HCT116 (cell line): Measurements from ENCODE around the gene MIF4GD. TPM values are rescaled to one million over a fixed set of nuclear protein-coding genes. Genes with fewer than 3 reads are reported as not detected.

ENCODE experiments used
- ATAC-seq: fragments of 200-7000 bp; cut with Tn5 transposase; 2 replicates; pipeline ENCODE4 v1.9.1; 2020; ENCODE audit warnings: mild to moderate bottlenecking, moderate library complexity
- BruUV-seq: library from RNA; stranded (reverse); fragments of 400-500 nt; replicated peaks from 2 replicates; lab custom pipeline; 2021; lab: Mats Ljungman, UMichigan
- CTCF ChIA-PET: fragments of 300-600 bp; sonication (Branson Sonifier 250); formaldehyde crosslinking; loops from one replicate; lab custom pipeline; 2021; ENCODE audit warnings: antibody characterized with exemption; lab: Charles Lee
- POLR2A ChIA-PET: fragments of 300-600, 350-600 bp; sonication (Branson Sonifier 250); formaldehyde crosslinking; loops from one replicate; lab custom pipeline; 2021; ENCODE audit warnings: antibody characterized with exemption; lab: Charles Lee
- RAD21 ChIA-PET, 2 experiments: fragments of 300-600 bp; sonication (Branson Sonifier 250); formaldehyde crosslinking; loops; one replicate each; lab custom pipeline; 2023; ENCODE audit warnings: low total read pairs in 2 of 2; ENCODE audit not compliant: uncharacterized antibody in 2 of 2, unreplicated experiment in 2 of 2, low non-redundant PET in 1 of 2; lab: Charles Lee
- DNase-seq: peaks from one replicate; pipeline ENCODE4 v3.0.0-alpha.2; 2010; ENCODE audit warnings: low read depth, low spot score
- H2AFZ ChIP-seq: fragments of 200-600 bp; shearing (Covaris generic), sonication (generic); 2 replicates; pipeline ENCODE4 v1.6.1; 2017; ENCODE audit warnings: low read depth, mixed run types, mixed read lengths, antibody characterized with exemption, low read length; ENCODE audit not compliant: poor library complexity, severe bottlenecking
- H3K27ac ChIP-seq: 2 replicates; pipeline ENCODE4 v1.5.1; 2012; ENCODE audit warnings: low read depth, low read length
- H3K27me3 ChIP-seq: fragments of 200-600 bp; sonication (generic); 2 replicates; pipeline ENCODE4 v1.6.1; 2016; ENCODE audit warnings: mixed run types, low read length, mixed read lengths; ENCODE audit not compliant: insufficient read depth
- H3K36me3 ChIP-seq, 2 experiments: fragments of 200-500 bp in 1 of 2; fragments of 200-600 bp in 1 of 2; sonication (Bioruptor generic) in 1 of 2; sonication (generic) in 1 of 2; 2 replicates each; pipeline versions ENCODE4 v1.5.1 to v1.6.1; 2014 to 2016; ENCODE audit warnings: low read length in 2 of 2, inconsistent platforms in 1 of 2, mixed read lengths in 1 of 2, mixed run types in 1 of 2; ENCODE audit not compliant: insufficient read depth in 2 of 2, control insufficient read depth in 1 of 2
- H3K4me1 ChIP-seq, 2 experiments: fragments of 200-600 bp in 1 of 2; sonication (generic) in 1 of 2; 2 replicates each; pipeline versions ENCODE4 v1.5.1 to v1.6.1; 2012 to 2017; ENCODE audit warnings: low read length in 2 of 2, inconsistent platforms in 1 of 2, mild to moderate bottlenecking in 1 of 2, mixed read lengths in 1 of 2, mixed run types in 1 of 2, moderate library complexity in 1 of 2; ENCODE audit not compliant: insufficient read depth in 2 of 2, control insufficient read depth in 1 of 2
- H3K4me2 ChIP-seq: fragments of 200-600 bp; sonication (generic); 2 replicates; pipeline ENCODE4 v1.6.1; 2017; ENCODE audit warnings: mixed run types, low read length, mixed read lengths
- H3K4me3 ChIP-seq, 2 experiments: fragments of 200-600 bp in 1 of 2; sonication (generic) in 1 of 2; replicated peaks in 1 of 2; 2 replicates each; pipeline ENCODE4 v1.5.1; 2011 to 2016; ENCODE audit warnings: low read length in 2 of 2, control low read depth in 1 of 2, low read depth in 1 of 2, mild to moderate bottlenecking in 1 of 2, mixed read lengths in 1 of 2, mixed run types in 1 of 2
- H3K79me2 ChIP-seq: fragments of 200-600 bp; sonication (generic); 2 replicates; pipeline ENCODE4 v1.6.1; 2017; ENCODE audit warnings: mild to moderate bottlenecking, mixed run types, low read length, moderate library complexity, mixed read lengths; ENCODE audit not compliant: insufficient read depth
- H3K9ac ChIP-seq: fragments of 200-600 bp; sonication (generic); 2 replicates; pipeline ENCODE4 v1.6.1; 2016; ENCODE audit warnings: low read length, mixed read lengths
- H3K9me2 ChIP-seq: fragments of 200-600 bp; sonication (generic), shearing (Covaris generic); 2 replicates; pipeline ENCODE4 v1.6.1; 2017; ENCODE audit warnings: mixed run types, mild to moderate bottlenecking, moderate library complexity; ENCODE audit not compliant: insufficient read depth
- H3K9me3 ChIP-seq, 2 experiments: fragments of 200-500 bp in 1 of 2; fragments of 200-600 bp in 1 of 2; sonication (Bioruptor generic) in 1 of 2; sonication (generic) in 1 of 2; 2 replicates each; pipeline ENCODE4 v1.6.1; 2014 to 2017; ENCODE audit warnings: low read length in 2 of 2, mixed read lengths in 2 of 2, inconsistent platforms in 1 of 2, low read depth in 1 of 2, mild to moderate bottlenecking in 1 of 2, mixed run types in 1 of 2, moderate library complexity in 1 of 2; ENCODE audit not compliant: control insufficient read depth in 1 of 2, insufficient read depth in 1 of 2
- H4K20me1 ChIP-seq: fragments of 200-600 bp; sonication (generic), shearing (Covaris generic); 2 replicates; pipeline ENCODE4 v1.6.1; 2017; ENCODE audit warnings: mixed run types, mild to moderate bottlenecking, moderate library complexity; ENCODE audit not compliant: insufficient read depth
- CEBPB ChIP-seq: IDR thresholded peaks from 2 replicates; pipeline ENCODE4 v1.6.1; 2012; ENCODE audit warnings: low read depth
- EGR1 ChIP-seq: IDR thresholded peaks from 2 replicates; pipeline ENCODE4 v1.6.1; 2012; ENCODE audit warnings: low read depth
- EZH2phosphoT487 ChIP-seq: fragments of 200-600 bp; IDR thresholded peaks from 2 replicates; pipeline ENCODE4 v1.6.1; 2018; ENCODE audit warnings: antibody characterized with exemption, borderline replicate concordance
- FOSL1 ChIP-seq: IDR thresholded peaks from 2 replicates; pipeline ENCODE4 v1.6.1; 2012; ENCODE audit warnings: low read depth
- SIN3A ChIP-seq: IDR thresholded peaks from 2 replicates; pipeline ENCODE4 v1.6.1; 2012; ENCODE audit warnings: low read depth
- SP1 ChIP-seq: IDR thresholded peaks from 2 replicates; pipeline ENCODE4 v1.6.1; 2012; ENCODE audit warnings: low read depth
- YY1 ChIP-seq: IDR thresholded peaks from 2 replicates; pipeline ENCODE4 v1.6.1; 2011; ENCODE audit warnings: low read length, low read depth, moderate library complexity, mild to moderate bottlenecking; ENCODE audit not compliant: insufficient replicate concordance; ENCODE audit errors: extremely low read depth
- ZFX ChIP-seq: fragments of 450-650 bp; IDR thresholded peaks from 2 replicates; pipeline ENCODE4 v1.6.1; 2017
- ZNF274 ChIP-seq: fragments of 200-500 bp; sonication (Bioruptor generic); IDR thresholded peaks from 2 replicates; pipeline ENCODE4 v1.6.1; 2014; ENCODE audit warnings: mild to moderate bottlenecking, low read depth, low read length, inconsistent platforms
- intact Hi-C: fragments of 100-400 bp; cut with micrococcal nuclease; formaldehyde crosslinking; loops from 2 replicates; pipeline ENCODE4 v1.10.0; 2022
- total RNA-seq: library from RNA; stranded (reverse); gene quantifications from one replicate; pipeline ENCODE4 v1.2.1, GENCODE V29; 2021; ENCODE audit not compliant: unreplicated experiment
- TF ChIP-seq, protein P1 (sequence below), 3 experiments: fragments of 200-600 bp in 1 of 3; sonication (generic) in 1 of 3; IDR thresholded peaks in 2 of 3; conservative IDR thresholded peaks in 1 of 3; 2 replicates each; pipeline ENCODE4 v1.5.1; 2012 to 2017; ENCODE audit warnings: low read depth in 2 of 3, low read length in 2 of 3, antibody characterized with exemption in 1 of 3, borderline replicate concordance in 1 of 3, control low read depth in 1 of 3, mild to moderate bottlenecking in 1 of 3, mixed read lengths in 1 of 3, mixed run types in 1 of 3, moderate library complexity in 1 of 3; ENCODE audit not compliant: insufficient read depth in 1 of 3

The MIF4GD gene
- total RNA-seq, 1 experiment from 2014 or later: 35.2 TPM

DNA sequence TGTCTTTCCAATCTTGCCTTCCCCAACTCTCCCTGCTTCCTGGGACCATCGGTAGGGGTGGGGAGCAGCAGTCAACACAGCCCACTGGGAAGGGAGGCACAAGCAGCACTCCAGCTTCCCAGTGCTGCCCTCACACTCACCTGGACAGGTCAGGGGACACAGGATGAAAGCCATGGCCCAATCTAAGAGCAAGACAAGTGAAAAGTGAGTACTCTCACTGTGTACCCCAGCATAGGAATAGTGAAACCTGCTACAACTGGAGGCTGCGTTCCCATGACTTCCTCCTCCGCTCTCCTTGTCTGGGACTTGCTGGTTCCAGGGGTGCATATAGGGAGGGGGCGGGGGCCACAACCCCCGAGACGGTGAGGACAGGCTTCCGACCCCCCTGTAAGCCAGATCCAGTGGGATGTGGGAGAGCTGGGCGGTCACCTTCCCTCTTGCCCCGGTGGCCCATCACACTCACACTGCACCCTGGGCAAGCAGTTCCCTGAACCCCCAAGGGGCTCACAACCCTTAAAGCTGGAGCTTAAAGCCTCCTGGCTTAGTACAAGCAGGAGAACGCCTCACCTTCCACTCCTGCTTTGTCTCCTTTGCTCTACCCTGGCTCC is 47.7 kb upstream of the MIF4GD start:
- H4K20me1 ChIP-seq: no peaks in the 10 kb centered on the region; the same call in 1 of the 2 replicates
- no TSS peak for BruUV-seq
- CTCF ChIA-PET: no interaction called here

DNA sequence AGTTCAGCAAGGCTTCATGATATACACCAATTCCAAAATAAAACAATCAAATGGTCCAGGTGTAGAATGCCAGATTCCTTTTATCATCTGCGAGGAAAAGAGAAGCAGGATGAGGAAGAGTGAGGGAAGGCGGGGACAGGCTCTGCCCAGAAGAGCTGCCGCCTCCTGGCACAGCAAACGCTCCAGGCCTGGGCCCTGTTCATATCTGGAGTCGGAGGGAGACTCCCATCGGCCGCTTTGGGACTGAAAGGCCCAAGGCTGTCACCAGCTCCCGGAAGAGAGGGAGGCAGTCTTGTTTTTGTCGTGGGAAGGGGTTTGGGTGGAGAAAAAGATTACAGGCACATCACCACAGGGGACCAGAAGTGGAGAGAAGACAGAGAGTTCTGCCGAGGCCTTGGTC is 47.2 kb upstream of the MIF4GD start:
- Histone ChIP-seq H3K79me2 (peaks cover 6% of the 10 kb centered on the region; the same call in 1 of the 2 replicates), H3K9me3 (no peaks in the 10 kb centered on the region), H3K4me1 (peaks cover 0 to 8% of the 10 kb centered on the region in 2 experiments; a peak in 1 of 4 replicates), H3K9ac (no peak overlapping the region), H3K27ac (no peak overlapping the region), H3K4me3 (no peak overlapping the region), H3K9me2 (no peaks in the 10 kb centered on the region), H2AFZ (no peak overlapping the region), H3K36me3 (peaks cover 23 to 30% of the 10 kb centered on the region in 2 experiments; a peak in 3 of 4 replicates), H3K27me3 (no peaks in the 10 kb centered on the region), H4K20me1 (no peaks in the 10 kb centered on the region; the same call in 1 of the 2 replicates), H3K4me2 (no peak overlapping the region)
- no peak for TF ChIP-seq CEBPB
- no peak for TF ChIP-seq EGR1
- TF ChIP-seq YY1: no peak
- TF ChIP-seq ZNF274: no peak
- TF ChIP-seq SP1: no peak
- TF ChIP-seq, protein P1, sequence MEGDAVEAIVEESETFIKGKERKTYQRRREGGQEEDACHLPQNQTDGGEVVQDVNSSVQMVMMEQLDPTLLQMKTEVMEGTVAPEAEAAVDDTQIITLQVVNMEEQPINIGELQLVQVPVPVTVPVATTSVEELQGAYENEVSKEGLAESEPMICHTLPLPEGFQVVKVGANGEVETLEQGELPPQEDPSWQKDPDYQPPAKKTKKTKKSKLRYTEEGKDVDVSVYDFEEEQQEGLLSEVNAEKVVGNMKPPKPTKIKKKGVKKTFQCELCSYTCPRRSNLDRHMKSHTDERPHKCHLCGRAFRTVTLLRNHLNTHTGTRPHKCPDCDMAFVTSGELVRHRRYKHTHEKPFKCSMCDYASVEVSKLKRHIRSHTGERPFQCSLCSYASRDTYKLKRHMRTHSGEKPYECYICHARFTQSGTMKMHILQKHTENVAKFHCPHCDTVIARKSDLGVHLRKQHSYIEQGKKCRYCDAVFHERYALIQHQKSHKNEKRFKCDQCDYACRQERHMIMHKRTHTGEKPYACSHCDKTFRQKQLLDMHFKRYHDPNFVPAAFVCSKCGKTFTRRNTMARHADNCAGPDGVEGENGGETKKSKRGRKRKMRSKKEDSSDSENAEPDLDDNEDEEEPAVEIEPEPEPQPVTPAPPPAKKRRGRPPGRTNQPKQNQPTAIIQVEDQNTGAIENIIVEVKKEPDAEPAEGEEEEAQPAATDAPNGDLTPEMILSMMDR (IDR thresholded peaks at IDR 0.05 in 2 of 3, conservative IDR thresholded peaks at IDR 0.05 in 1 of 3; ENCODE audit: borderline replicate concordance in 1 of 3, insufficient read depth in 1 of 3, low read depth in 2 of 3, low read length in 2 of 3): no peak
- TF ChIP-seq ZFX: no peak
- no peak for TF ChIP-seq SIN3A
- TF ChIP-seq EZH2phosphoT487: no peak
- TF ChIP-seq FOSL1: no peak
- ChIA-PET CTCF (no interaction called here), RAD21 (no interaction called here), POLR2A (no interaction called here)
- ATAC-seq (no peak), DNase-seq (no peak)
- intact Hi-C loops: no loop called here
- BruUV-seq: no TSS peak

More for the DNA sequence above, 47.7 kb upstream of the MIF4GD start:
- Histone ChIP-seq H3K9me2 (no peaks in the 10 kb centered on the region), H3K27me3 (no peaks in the 10 kb centered on the region), H3K9me3 (no peaks in the 10 kb centered on the region), H3K4me2 (no peak overlapping the region), H3K27ac (no peak overlapping the region), H3K36me3 (peaks cover 23 to 30% of the 10 kb centered on the region in 2 experiments; a peak in 3 of 4 replicates), H2AFZ (no peak overlapping the region), H3K4me1 (peaks cover 0 to 8% of the 10 kb centered on the region in 2 experiments; a peak in 1 of 4 replicates), H3K4me3 (no peak overlapping the region), H3K79me2 (peaks cover 6% of the 10 kb centered on the region; the same call in 1 of the 2 replicates), H3K9ac (no peak overlapping the region)
- ATAC-seq: no peak
- RAD21 ChIA-PET: no interaction called here
- no peak for DNase-seq
- TF ChIP-seq ZNF274: no peak
- POLR2A ChIA-PET: no interaction called here
- intact Hi-C loops: no loop called here
